Kidney tubule cell (primary cell): Measurements from ENCODE around the gene HTRA1.

ENCODE experiments used
- DNase-seq: peaks from one replicate; pipeline ENCODE4 v3.0.0-alpha.2; 2018; ENCODE audit warnings: low spot score

Gene HTRA1

GRCh38 chr10:122516734-122517133 lies 55.4 kb downstream of the HTRA1 start:
- DNase-seq = no peak

GRCh38 chr10:122519144-122519543 lies 57.8 kb downstream of the HTRA1 start:
- DNase-seq = no peak

- DNase-seq = no peak
Observed at GRCh38 chr10:122519873-122520272, 58.5 kb downstream of the HTRA1 start.

GRCh38 chr10:122521011-122521410 lies 59.7 kb downstream of the HTRA1 start:
- DNase-seq = no peak

- DNase-seq = no peak
Observed at GRCh38 chr10:122524811-122525210, 63.5 kb downstream of the HTRA1 start.

GRCh38 chr10:122525788-122526187 lies 64.4 kb downstream of the HTRA1 start:
- no peak for DNase-seq

- DNase-seq = no peak
Observed at GRCh38 chr10:122526892-122527291, 65.5 kb downstream of the HTRA1 start.

- no peak for DNase-seq
Observed at GRCh38 chr10:122530177-122530576, 68.8 kb downstream of the HTRA1 start.

- DNase-seq = no peak
Observed at GRCh38 chr10:122531261-122531660, 69.9 kb downstream of the HTRA1 start.

- DNase-seq = no peak
Observed at GRCh38 chr10:122531939-122532338, 70.6 kb downstream of the HTRA1 start.

GRCh38 chr10:122532601-122533296 lies 71.4 kb downstream of the HTRA1 start:
- DNase-seq = no peak

GRCh38 chr10:122537545-122537944 lies 76.2 kb downstream of the HTRA1 start:
- DNase-seq = no peak

- no peak for DNase-seq
Observed at GRCh38 chr10:122541541-122542002, 80.2 kb downstream of the HTRA1 start.

GRCh38 chr10:122543676-122544445 lies 82.5 kb downstream of the HTRA1 start:
- no peak for DNase-seq

- no peak for DNase-seq
Observed at GRCh38 chr10:122544493-122544892, 83.1 kb downstream of the HTRA1 start.

- no peak for DNase-seq
Observed at GRCh38 chr10:122546242-122546641, 84.9 kb downstream of the HTRA1 start.

GRCh38 chr10:122548407-122549085 lies 87.2 kb downstream of the HTRA1 start:
- no peak for DNase-seq

- no peak for DNase-seq
Observed at GRCh38 chr10:122549636-122550035, 88.3 kb downstream of the HTRA1 start.

- no peak for DNase-seq
Observed at GRCh38 chr10:122550427-122550826, 89.1 kb downstream of the HTRA1 start.

GRCh38 chr10:122550983-122551382 lies 89.6 kb downstream of the HTRA1 start:
- DNase-seq = no peak

GRCh38 chr10:122551450-122551849 lies 90.1 kb downstream of the HTRA1 start:
- no peak for DNase-seq

GRCh38 chr10:122553341-122553740 lies 92.0 kb downstream of the HTRA1 start:
- no peak for DNase-seq
